Measurements from ENCODE around the gene KRT7.

KRT7 gene

DNA sequence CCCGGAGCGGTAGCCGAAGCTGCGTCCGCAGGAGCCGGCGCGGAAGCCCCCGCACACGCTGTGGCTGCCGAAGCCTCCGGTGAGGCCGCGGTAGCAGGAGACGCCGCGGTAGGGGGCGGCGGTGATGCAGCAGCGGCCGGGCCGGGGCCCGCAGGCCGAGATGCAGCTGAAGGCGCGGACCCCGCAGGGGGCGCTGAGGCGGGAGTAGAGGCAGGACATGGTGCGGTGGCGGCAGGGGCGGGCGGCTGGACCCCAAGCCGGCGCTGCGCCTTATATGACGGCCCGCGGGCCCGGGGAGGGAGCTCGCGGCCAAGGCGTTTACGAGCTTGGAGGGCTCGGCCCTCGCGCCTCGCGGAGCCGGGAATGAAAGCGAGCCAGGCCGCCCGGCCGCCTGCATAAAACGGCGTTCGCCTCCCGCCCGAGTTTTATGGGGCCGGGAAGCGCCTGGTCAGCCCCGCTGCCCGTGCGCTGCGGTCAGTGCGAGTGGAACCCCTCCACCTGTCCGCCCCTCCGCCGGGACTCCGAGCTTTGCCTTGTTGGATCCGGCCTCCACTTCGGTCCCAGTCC is 25.4 kb downstream of the KRT7 start:
- DNase-seq = no peak

- DNase-seq = peak in 1 of 2 experiments; percentile 2
These were observed 26.7 kb downstream of the KRT7 start for GRCh38 chr12:52259657-52260243.

GRCh38 chr12:52260361-52261207 is 27.5 kb downstream of the KRT7 start:
- peak in 1 of 2 experiments; percentile 18 for DNase-seq

DNA sequence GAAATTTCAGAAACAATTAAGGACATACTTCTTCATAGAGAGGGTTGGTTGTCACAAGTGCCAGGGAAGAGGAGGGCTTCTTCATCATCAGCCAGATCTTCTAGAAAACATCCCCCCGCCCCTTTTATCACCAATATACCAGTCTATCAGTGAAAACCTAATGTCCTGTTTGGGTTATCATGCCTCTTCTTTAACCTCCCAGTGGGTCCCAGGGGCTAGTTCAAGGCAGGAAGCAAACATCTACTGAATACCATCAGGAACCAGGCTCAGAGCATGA is 28.1 kb downstream of the KRT7 start:
- no peak for DNase-seq

DNA sequence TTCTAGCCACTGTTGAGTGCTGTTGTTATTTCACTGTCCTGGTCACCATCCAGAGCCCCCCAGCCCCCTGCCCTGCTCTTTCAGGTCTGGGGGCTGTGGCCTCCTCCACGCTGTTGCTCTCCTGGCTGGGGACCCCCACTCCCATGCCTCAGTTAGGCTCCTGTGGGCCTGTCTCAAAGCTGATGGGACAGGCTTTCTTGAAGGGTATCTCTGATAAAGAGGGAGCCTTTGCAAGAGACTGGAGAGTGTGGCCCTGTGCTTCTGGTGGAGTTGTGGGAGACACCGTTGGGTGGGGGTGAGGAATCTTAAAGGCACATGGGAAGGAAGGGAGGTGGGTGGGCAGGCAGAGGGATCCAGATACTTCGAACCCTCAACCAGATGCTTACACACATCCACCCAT is 29.2 kb downstream of the KRT7 start:
- DNase-seq = no peak

GRCh38 chr12:52263761-52264434 is 30.9 kb downstream of the KRT7 start:
- DNase-seq = no peak

DNA sequence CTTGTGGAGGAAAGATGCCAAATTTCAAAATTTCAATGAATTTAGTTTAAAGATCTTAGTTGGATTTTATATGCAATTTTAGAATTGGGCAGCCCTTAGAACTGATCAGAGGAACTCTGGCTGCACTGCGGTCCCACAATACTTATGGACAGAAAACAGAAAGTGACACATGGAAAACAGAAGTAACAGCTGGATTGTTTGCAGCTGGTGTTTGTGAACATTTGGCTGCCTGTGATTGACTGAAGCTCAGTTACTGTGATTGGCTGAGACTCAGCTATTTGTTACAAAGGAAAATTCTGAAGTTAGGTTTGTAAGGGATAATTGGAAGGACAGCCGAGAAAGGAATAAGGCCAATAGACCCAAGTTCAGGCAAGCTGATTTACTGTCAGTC is 31.4 kb downstream of the KRT7 start:
- DNase-seq = no peak

GRCh38 chr12:52266514-52266913 is 33.5 kb downstream of the KRT7 start:
- no peak for DNase-seq

DNA sequence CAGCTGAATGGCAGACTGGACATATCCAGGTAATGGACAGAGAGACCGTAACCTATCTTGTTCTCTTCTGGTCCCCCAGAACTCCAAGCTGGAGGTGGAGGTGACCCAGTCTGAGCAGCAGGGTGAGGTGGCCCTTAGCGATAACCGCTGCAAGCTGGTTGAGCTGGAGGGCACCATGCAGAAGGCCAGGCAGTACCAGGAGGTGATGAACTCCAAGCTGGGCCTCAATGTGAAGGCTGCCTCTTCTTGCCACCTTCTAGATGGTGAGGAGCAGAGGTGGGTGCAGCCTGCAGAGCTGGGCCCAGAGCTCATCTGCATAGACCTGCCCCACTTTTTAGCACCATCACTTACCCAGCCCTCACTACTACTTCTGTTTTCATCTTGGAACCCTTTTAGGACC is 34.2 kb downstream of the KRT7 start:
- DNase-seq = no peak

DNA sequence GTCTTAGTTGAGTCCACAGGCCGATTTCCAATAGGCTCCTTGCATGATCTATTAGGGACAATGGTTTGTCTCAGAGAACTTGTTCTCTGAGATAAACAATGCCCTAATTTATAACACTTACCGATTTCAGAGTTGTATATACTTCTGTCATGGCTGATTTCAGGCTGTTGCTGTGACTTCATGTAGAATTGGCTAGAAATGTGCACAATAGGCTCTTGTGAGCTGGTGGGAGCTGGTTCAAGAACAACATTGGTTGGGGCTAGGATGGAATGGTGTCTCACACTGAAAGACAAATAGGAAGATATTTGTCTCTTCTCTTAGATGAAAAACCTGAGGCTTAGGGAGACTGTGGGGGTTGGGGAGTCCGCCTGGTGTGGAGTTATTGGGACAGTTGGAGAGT is 34.7 kb downstream of the KRT7 start:
- no peak for DNase-seq

- no peak for DNase-seq
These were observed 35.2 kb downstream of the KRT7 start for GRCh38 chr12:52268212-52268611.

DNA sequence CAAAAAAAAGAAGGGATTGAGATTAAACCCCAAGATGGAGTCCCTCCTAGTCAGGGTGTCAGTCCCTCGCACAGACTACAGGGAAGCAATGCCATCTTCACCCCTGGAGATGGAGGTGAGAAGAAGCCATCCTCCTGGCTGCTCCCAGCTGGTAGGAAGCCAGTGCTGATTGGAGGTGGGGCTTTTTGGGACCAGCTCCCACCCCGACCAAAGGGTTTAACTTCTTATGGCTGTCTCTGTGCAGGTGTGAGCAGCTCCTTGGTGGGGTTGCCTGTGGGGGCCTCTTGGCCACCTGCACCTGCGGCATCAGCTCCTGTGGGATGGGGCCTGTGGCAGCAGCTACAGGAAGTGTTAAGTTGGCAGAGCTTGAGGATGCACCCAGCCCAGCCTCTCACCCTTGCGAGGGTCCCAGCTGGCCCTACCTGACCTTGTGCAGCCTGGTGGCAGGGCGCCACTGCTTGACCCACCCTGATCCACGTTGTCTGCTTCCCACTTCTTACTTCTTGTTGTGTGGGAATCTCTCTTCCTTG is 37.6 kb downstream of the KRT7 start:
- DNase-seq = no peak

- DNase-seq = no peak
These were observed 38.1 kb downstream of the KRT7 start for GRCh38 chr12:52271158-52271557.

DNA sequence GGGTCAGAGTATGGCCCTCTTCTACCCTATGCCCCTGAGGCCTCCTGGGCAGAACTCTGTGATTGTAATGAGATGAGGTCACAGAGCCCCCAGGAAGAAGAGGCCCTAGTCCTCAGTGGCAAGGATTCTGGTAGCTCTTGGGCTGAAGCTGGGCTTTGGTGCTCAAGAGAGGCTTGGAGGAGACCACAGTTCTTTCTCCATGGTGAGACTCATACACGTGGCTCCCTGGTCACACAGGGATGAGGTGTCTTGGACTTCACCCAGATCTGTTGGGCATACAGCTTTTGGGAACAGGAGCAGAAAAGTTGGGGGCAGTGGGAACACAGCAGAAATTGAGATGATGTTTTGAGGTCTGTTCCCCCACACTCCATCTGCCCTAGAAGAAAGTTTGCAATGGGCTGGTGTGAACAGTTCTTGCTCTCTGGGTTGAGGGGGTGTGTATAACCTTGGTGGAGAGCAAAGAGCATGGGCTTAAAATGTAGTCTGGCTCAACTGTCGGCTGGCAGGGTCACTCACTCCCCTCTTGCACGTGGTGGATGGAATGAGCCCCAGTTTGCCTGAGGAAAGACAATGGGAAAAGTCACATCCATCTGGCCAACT is 41.6 kb downstream of the KRT7 start, which contains the start of gene KRT86:
Gene KRT86 (plus strand): TSS at position 125 of the 600 bp plus-strand sequence. CDS start 27,272 bp downstream, outside the sequence.
- DNase-seq = no peak

DNA sequence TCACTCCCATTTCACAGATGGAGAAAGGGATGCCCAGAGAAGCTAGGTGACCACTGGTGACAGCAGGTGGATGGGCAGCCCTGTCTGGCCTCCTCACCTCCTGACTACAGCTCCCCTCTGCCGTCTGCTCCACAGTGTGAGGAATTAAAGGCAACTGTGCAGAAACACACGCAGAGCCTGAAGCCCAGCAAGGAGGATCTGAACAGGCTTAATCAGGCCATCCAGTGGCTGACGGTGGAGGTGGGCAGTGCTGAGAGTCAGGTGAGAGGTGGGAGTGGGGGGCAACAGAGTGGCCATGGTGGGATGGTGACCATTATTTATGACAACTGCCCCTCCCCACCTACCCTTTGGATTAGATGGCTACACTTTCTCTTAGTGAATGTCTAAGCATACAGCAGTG is 42.6 kb downstream of the KRT7 start:
- no peak for DNase-seq

- DNase-seq = no peak
These were observed 44.6 kb downstream of the KRT7 start for GRCh38 chr12:52277486-52278245.

DNA sequence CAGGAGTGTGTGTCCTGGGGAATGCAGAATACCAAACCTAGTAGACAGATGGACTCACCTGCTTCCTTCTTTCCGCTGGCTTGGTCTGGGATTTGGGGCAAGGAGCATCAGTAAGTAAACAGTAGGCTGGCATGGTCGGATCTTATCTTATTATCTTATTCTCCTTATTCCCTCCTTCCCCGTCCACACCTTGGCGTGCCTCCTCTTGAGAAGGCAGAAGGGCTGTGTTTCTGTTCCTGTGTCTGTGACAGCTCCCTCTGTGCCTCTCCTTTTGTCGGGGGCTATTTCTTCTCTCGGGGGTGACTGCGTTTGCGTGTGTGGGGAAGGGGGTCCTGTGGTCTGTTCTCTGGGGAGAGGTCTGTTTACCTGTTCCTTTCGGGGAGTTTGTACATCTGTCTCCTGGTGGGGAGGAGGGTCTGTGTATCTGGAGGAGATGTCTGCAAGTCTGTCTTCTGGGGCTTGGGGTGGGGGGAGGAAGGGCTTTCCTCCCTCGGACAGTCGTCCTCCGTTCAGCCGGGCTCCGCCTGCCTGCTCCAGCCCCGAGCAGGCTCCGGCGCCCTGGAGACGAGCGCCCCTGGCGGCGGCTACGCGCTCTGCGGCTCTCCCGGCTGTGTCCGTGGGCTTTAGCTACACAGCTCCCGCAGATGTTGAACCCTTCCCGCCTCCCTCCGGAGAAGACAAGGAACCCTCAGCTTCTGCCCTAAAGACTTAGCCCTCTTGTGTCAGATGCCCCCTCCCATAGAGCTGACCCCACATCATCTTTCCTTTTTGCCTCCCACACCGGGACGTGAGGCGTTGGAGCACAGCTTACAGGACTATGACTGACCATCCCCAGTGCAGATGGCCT is 45.8 kb downstream of the KRT7 start:
- peak; percentile 28 to 36 for DNase-seq

DNA sequence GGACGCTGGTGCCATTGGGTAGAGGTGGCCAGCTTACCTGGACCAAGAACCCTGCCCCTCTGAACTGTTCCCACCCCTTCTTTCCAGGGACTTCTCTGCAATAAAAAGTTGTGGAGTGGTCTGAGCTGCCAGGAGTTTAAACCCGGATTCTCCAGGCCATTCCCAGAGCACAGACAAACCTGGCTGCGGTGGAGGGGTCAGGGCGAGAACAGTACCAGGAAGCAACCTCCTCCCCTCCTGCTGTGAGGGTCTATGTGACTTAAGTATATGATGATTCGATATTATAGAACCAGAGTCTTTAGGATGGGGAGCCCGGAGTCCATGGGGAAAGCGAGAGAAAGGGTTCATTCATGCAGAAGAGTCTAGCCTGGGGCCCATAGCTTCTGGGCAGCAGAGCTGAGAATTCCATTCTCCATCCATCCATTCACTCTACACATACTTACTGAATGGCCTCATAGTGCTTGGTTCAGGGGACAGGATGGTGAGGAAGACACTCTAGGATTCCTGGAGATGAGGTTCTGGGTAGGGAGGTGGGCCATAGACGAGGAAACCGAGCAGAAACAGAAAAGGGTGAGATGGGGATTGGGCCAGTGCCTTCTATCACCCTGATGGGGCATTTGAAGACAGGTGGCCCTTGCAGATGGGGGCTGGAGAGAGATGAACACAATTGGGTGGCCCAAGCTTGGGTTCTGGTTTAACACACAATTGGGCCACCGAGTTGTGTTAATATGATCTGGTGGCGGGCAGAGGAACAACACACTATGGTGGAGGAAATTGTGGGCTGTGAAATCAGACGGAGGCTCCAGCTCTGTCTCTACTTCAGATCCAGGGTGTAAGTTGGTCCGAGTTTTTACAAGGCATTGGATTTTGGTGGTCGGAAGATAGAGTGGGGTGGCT is 46.6 kb downstream of the KRT7 start:
- DNase-seq = no peak

GRCh38 chr12:52280319-52280795 is 47.3 kb downstream of the KRT7 start:
- DNase-seq = no peak

Measured in Kasumi-1 (cell line).